ENCODE results near the gene CLIP1.

GRCh38 chr12:122291431-122291830 is 131.0 kb downstream of the CLIP1 start:
- TF ChIP-seq RAD21 (IDR thresholded peaks at IDR 0.05; ENCODE audit: low read length) (no peak), MEF2A (IDR thresholded peaks at IDR 0.05; ENCODE audit: borderline replicate concordance, low read depth) (no peak), CTCF (IDR thresholded peaks at IDR 0.05) (no peak), NRF1 (IDR thresholded peaks at IDR 0.05; ENCODE audit: low read depth, low read length) (no peak), EZH2phosphoT487 (IDR thresholded peaks at IDR 0.05; ENCODE audit: borderline replicate concordance, low read depth) (no peak), ZBTB33 (IDR thresholded peaks at IDR 0.05; ENCODE audit: borderline replicate concordance, low read depth) (no peak), EP300 (IDR thresholded peaks at IDR 0.05; ENCODE audit: borderline replicate concordance in 1 of 2, low read depth in 1 of 2, low read length in 1 of 2) (no peak), TCF12 (IDR thresholded peaks at IDR 0.05) (no peak), POLR2AphosphoS5 (IDR thresholded peaks at IDR 0.05; ENCODE audit: low read depth, low read length) (no peak), TAF1 (IDR thresholded peaks at IDR 0.05; ENCODE audit: borderline replicate concordance, low read depth, low read length) (no peak)
